ENCODE results near the gene ELL. TPM values are rescaled to one million over a fixed set of nuclear protein-coding genes. Genes with fewer than 3 reads are reported as not detected.

ELL gene
- total and polyA plus RNA-seq, 7 donors: 6.2 to 20.2 (median 11.5) TPM

DNA sequence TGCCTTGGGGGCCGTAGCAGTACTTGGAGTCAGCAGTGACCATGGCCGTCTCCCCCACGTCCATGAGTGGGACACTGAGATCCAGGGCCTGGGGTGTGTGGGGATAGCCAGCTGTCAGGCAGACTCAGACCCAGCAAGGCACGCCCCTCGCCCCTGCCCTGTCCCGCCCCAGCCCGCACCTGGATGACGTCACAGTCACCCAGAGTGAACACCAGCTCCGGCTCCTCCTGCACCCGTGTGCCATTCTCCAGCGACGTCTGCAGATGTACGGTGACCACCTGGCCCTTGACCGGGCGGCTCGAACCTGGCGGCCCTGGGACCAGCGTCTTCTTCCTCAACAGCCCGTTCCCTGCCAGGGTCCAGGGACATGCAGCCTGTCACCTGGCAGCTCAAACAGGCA, 17.5 kb upstream of the ELL start:
- no peak overlapping the region for H3K4me3 ChIP-seq
- no peaks in the 10 kb centered on the region for H3K9me3 ChIP-seq
- 95% methylated on average over 19 of the region's 19 CpGs for WGBS, 2 donors
- TF ChIP-seq, protein P1, sequence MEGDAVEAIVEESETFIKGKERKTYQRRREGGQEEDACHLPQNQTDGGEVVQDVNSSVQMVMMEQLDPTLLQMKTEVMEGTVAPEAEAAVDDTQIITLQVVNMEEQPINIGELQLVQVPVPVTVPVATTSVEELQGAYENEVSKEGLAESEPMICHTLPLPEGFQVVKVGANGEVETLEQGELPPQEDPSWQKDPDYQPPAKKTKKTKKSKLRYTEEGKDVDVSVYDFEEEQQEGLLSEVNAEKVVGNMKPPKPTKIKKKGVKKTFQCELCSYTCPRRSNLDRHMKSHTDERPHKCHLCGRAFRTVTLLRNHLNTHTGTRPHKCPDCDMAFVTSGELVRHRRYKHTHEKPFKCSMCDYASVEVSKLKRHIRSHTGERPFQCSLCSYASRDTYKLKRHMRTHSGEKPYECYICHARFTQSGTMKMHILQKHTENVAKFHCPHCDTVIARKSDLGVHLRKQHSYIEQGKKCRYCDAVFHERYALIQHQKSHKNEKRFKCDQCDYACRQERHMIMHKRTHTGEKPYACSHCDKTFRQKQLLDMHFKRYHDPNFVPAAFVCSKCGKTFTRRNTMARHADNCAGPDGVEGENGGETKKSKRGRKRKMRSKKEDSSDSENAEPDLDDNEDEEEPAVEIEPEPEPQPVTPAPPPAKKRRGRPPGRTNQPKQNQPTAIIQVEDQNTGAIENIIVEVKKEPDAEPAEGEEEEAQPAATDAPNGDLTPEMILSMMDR (IDR thresholded peaks at IDR 0.05): no peak
- TF ChIP-seq POLR2AphosphoS5 (IDR thresholded peaks at IDR 0.05): no peak
- no peak for TF ChIP-seq EP300 (IDR thresholded peaks at IDR 0.05)
- no peak for TF ChIP-seq POLR2A (IDR thresholded peaks at IDR 0.05)
- peaks cover 23 to 70% (median 28%) of the 10 kb centered on the region in 4 donors for H3K36me3 ChIP-seq
- intact Hi-C loops (cut with DNase I): no loop called here
- peaks cover 0 to 18% (median 13%) of the 10 kb centered on the region in 4 donors for H3K4me1 ChIP-seq
- H3K27me3 ChIP-seq: no peaks in the 10 kb centered on the region
- DNase-seq: no peak
- no peak overlapping the region for H3K27ac ChIP-seq

DNA sequence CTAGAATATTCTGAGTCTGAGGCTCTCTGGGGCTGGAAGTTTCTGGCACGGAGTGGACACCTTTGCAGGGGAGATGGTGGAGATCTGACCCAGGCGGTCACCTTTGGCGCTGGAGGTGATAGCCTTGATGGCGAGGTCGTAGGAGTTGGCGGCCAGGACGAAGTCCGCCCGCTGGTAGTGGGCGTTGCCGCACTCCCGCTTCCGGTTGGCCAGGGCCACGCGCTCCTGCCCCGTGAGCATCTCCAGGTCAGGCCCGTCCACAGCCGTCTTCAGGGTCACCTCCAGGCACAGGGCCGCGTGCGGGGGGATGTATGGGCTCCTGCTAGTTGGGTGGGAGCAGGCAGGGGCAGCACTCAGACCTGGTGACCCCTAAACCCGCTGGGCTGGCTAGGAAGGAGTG, 16.2 kb upstream of the ELL start:
- H3K4me1 ChIP-seq: peaks cover 0 to 12% (median 6%) of the 10 kb centered on the region in 4 donors
- TF ChIP-seq POLR2A (IDR thresholded peaks at IDR 0.05): no peak
- no peak for TF ChIP-seq EP300 (IDR thresholded peaks at IDR 0.05)
- no peak for TF ChIP-seq POLR2AphosphoS5 (IDR thresholded peaks at IDR 0.05)
- TF ChIP-seq, protein P1 (IDR thresholded peaks at IDR 0.05): no peak
- intact Hi-C loops (cut with DNase I): no loop called here
- 92 to 93% methylated on average over 22 of the region's 22 CpGs for WGBS, 2 donors
- DNase-seq: no peak
- H3K27me3 ChIP-seq: no peaks in the 10 kb centered on the region
- H3K27ac ChIP-seq: no peak overlapping the region
- no peak overlapping the region for H3K4me3 ChIP-seq
- no peaks in the 10 kb centered on the region for H3K9me3 ChIP-seq
- peaks cover 25 to 78% (median 32%) of the 10 kb centered on the region in 4 donors for H3K36me3 ChIP-seq

GRCh38 chr19:18537431-18537830, 15.6 kb upstream of the ELL start:
- WGBS, 2 donors: 97% methylated on average over 17 of the region's 17 CpGs
- no peaks in the 10 kb centered on the region for H3K27me3 ChIP-seq
- H3K36me3 ChIP-seq: peaks cover 32 to 85% (median 39%) of the 10 kb centered on the region in 4 donors
- intact Hi-C loops (cut with DNase I): no loop called here
- DNase-seq: no peak
- no peak for TF ChIP-seq POLR2A (IDR thresholded peaks at IDR 0.05)
- no peak for TF ChIP-seq EP300 (IDR thresholded peaks at IDR 0.05)
- TF ChIP-seq, protein P1 (IDR thresholded peaks at IDR 0.05): no peak
- no peak for TF ChIP-seq POLR2AphosphoS5 (IDR thresholded peaks at IDR 0.05)
- H3K9me3 ChIP-seq: no peaks in the 10 kb centered on the region
- no peak overlapping the region for H3K27ac ChIP-seq
- peaks cover 0 to 11% (median 5%) of the 10 kb centered on the region in 4 donors for H3K4me1 ChIP-seq
- no peak overlapping the region for H3K4me3 ChIP-seq

- H3K9me3 ChIP-seq: no peaks in the 10 kb centered on the region
- 95 to 97% methylated on average over 10 of the region's 10 CpGs for WGBS, 2 donors
- no peak for DNase-seq
- no peak for TF ChIP-seq POLR2AphosphoS5 (IDR thresholded peaks at IDR 0.05)
- TF ChIP-seq, protein P1 (IDR thresholded peaks at IDR 0.05): no peak
- H3K36me3 ChIP-seq: peaks cover 41 to 92% (median 46%) of the 10 kb centered on the region in 4 donors
- H3K27me3 ChIP-seq: no peaks in the 10 kb centered on the region
- intact Hi-C loops (cut with DNase I): no loop called here
- no peak overlapping the region for H3K27ac ChIP-seq
- H3K4me3 ChIP-seq: no peak overlapping the region
- peaks cover 0 to 2% (median 0%) of the 10 kb centered on the region in 4 donors for H3K4me1 ChIP-seq
Observed at GRCh38 chr19:18536475-18536874, 14.6 kb upstream of the ELL start.

DNA sequence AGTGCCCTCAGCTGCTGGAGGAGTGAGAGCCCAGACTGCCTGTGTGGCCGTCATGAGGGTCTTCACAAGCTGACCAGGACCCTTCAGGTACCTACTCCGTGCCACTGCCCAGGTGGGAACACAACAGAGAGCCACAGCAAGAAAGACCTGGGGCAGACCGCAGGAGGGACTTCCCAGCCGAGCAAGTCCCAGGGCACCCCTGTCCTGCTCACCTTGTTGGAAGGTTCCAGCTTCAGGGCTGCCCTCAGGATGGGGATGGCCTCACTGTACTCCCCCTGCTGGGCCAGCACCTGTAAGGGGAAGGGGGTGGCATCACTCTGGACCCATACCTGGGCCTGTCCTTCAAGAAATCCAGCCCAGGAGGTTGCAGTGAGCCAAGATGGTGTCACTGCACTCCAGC, 11.2 kb upstream of the ELL start:
- Histone ChIP-seq H3K36me3 (peaks cover 23 to 68% (median 38%) of the 10 kb centered on the region in 4 donors), H3K9me3 (no peaks in the 10 kb centered on the region), H3K4me3 (no peak overlapping the region), H3K4me1 (no peaks in the 10 kb centered on the region), H3K27me3 (no peaks in the 10 kb centered on the region), H3K27ac (no peak overlapping the region)
- TF ChIP-seq POLR2AphosphoS5 (IDR thresholded peaks at IDR 0.05): no peak
- TF ChIP-seq, protein P1 (IDR thresholded peaks at IDR 0.05): no peak
- TF ChIP-seq POLR2A (IDR thresholded peaks at IDR 0.05): no peak
- TF ChIP-seq EP300 (IDR thresholded peaks at IDR 0.05): no peak
- intact Hi-C loops (cut with DNase I): no loop called here
- DNase-seq: no peak
- 95 to 97% methylated on average over 4 of the region's 4 CpGs for WGBS, 2 donors

Measured in sigmoid colon (tissue), 7 donors.